ENCODE data around the gene DLAT.

DLAT gene

DNA sequence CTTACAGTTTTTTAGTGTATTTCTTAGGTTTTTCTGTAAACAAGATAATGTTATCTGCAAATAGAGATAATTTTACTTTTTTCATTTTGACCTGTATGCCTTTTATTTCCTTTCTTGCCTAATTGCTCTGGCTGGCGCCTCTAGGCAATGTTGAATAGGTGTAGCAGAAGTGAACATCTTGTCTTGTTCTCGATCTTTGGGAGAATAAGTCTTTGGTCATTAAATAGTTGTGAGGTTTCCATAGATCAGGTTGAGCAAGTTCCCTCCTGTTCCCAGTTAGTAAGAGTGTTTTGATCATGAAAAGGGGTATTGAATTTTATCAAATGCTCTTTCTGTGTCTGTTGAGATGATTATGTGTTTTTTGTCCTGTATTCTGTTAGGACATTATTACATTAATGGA is 24.6 kb downstream of the DLAT start:
- H3K4me3 ChIP-seq (ENCODE audit: low read depth, low read length) = no peak overlapping the region
- DNase-seq (ENCODE audit: low read depth) = no peak
- TF ChIP-seq, protein P1, sequence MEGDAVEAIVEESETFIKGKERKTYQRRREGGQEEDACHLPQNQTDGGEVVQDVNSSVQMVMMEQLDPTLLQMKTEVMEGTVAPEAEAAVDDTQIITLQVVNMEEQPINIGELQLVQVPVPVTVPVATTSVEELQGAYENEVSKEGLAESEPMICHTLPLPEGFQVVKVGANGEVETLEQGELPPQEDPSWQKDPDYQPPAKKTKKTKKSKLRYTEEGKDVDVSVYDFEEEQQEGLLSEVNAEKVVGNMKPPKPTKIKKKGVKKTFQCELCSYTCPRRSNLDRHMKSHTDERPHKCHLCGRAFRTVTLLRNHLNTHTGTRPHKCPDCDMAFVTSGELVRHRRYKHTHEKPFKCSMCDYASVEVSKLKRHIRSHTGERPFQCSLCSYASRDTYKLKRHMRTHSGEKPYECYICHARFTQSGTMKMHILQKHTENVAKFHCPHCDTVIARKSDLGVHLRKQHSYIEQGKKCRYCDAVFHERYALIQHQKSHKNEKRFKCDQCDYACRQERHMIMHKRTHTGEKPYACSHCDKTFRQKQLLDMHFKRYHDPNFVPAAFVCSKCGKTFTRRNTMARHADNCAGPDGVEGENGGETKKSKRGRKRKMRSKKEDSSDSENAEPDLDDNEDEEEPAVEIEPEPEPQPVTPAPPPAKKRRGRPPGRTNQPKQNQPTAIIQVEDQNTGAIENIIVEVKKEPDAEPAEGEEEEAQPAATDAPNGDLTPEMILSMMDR (conservative IDR thresholded peaks at IDR 0.05; ENCODE audit: low read depth, low read length) = no peak

DNA sequence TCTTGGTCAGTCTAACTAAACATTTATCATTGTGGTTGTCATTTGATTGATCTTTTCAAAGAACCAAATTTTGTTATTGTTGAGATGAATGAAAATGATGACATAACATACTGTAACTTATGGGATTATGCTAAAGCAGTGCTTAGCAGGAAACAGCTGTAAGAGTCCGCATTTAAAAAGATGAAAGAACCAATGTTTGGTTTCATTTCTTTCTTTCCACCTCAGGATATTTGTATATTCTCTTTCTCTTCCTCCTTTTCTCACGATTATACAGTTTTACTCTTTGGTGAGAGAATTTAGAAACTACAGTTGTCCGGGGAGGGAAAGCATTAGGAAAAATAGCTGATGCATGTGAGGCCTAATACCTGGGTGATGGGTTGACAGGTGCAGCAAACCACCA is 25.5 kb downstream of the DLAT start:
- TF ChIP-seq, protein P1 (conservative IDR thresholded peaks at IDR 0.05; ENCODE audit: low read depth, low read length) = no peak
- no peak for DNase-seq (ENCODE audit: low read depth)
- no peak overlapping the region for H3K4me3 ChIP-seq (ENCODE audit: low read depth, low read length)

DNA sequence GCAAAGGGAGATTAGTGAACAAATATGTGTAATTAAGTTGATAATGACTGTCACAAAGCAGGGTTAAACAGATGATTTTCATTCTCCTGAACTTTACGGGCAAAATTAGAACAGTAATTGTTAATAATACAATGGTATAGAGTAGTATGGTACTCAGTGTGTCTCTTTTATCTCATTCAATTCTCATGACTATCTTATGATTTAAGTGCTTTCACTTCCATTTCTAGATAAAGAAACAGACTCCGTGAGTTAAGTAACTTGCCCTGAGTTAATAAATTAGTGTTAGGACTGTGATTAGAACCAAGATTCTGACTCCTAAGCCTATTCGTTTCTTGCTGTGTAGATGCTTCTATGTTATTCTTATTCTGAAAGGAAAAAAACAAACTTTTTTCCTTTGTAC is 26.6 kb downstream of the DLAT start:
- no peak overlapping the region for H3K4me3 ChIP-seq (ENCODE audit: low read depth, low read length)
- TF ChIP-seq, protein P1 (conservative IDR thresholded peaks at IDR 0.05; ENCODE audit: low read depth, low read length) = no peak
- no peak for DNase-seq (ENCODE audit: low read depth)

DNA sequence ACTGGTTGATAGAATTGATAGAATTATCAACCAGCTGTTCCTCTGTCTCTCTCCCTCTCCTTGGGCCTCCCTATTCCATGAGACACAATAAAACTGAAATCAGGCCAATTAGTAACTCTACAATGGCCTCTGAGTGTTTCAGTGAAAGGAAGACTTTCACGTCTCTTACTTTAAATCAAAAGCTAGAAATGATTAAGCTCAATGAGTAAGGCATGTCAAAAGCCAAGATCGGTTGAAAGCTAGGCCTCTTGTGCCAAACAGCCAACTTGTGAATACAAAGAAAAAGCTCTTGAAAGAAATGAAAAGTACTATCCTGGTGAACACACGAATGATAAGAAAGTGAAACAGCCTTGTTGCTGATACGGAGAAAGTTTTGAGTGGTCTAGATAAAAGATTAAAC is 32.0 kb downstream of the DLAT start:
- TF ChIP-seq, protein P1 (conservative IDR thresholded peaks at IDR 0.05; ENCODE audit: low read depth, low read length) = no peak
- no peak for DNase-seq (ENCODE audit: low read depth)
- no peak overlapping the region for H3K4me3 ChIP-seq (ENCODE audit: low read depth, low read length)

DNA sequence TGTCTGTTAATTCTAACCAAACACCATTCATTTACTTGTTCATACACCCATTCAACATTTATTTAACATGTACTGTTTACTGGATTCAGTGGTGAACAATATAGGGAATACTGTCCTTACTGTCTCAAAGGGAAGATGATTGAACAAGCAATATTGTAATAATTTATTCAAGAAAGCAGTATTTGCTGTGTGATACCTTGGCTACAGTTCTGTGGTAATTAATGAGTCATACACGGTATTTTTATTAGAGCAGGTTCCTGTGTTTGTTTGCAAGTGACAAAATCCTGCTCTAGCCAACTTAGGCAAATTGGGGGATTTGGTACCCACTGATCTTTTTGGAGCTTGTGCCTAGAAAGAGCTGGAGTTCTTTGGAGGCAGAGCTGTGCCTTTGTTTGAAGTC is 32.9 kb downstream of the DLAT start:
- no peak for DNase-seq (ENCODE audit: low read depth)
- H3K4me3 ChIP-seq (ENCODE audit: low read depth, low read length) = no peak overlapping the region
- TF ChIP-seq, protein P1 (conservative IDR thresholded peaks at IDR 0.05; ENCODE audit: low read depth, low read length) = no peak

DNA sequence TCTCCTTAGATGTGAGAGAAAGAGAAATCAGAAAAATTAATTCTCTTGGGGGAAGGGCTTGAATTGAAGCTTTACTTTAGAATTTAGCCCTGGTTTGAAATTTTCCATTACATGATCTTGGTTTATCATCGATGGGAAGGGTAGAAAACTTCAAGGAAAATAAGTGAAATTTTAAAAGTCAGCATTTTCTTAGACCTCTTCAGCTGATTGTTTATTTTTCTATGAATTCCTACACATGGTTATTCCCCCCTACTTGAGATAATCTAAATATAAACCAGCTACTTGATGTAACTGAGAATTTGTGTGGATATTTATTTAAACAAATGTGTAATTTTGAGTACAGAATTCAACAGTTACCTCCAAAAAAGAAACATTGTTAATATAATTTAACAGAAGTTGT is 37.7 kb downstream of the DLAT start:
- TF ChIP-seq, protein P1 (conservative IDR thresholded peaks at IDR 0.05; ENCODE audit: low read depth, low read length) = no peak
- no peak overlapping the region for H3K4me3 ChIP-seq (ENCODE audit: low read depth, low read length)
- peak; percentile 32 for DNase-seq (ENCODE audit: low read depth)

DNA sequence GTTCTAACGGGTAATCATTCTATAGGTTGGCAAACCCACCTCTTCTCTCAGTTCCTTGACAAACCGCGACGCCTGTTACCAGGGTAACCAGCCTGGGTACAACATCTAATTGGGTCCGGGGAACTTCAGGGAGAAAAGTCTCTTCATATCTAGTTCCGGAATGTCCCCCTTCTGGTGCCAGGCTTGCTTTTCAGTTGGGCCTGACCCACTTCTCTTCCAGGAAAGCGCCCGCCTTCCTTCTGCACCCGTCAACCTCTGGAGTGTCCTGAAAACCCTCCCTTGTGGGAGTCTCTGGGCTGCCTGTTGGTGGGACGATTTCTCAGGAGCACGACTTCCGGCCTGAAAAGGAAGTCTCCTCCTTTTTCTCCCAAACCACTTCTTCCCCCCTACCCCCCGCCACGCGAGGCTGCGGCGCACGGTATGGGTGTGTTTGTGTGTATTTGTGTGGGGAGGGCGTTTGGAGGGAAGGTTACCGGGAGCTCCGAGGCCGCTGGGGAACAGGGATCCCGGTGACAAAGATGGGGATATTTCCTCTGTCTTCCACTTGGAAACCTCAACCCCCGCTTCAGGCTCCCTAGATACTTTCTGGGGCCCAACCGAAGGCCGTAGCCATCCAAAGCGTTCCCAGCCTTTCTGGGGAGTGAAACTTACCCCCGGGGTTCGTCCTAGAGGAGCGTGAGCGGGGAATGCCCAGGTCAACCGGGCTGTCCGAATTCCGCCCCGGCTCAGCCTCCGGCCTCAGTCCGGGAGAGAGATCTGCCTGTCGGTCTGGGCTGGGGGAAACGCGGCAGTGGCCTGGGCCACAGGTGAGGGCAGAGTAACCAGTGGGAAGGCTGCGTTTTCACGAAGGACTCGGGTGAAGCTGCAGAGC is 49.0 kb downstream of the DLAT start, which contains the start of the genes NKAPD1 and PIH1D2:
TSS of gene NKAPD1 (plus strand) at position 359 of the 871 bp plus-strand sequence. CDS start 1,276 bp downstream, outside the sequence.
TSS of gene PIH1D2 (minus strand) at position 77 of the 871 bp plus-strand sequence. CDS start 843 bp downstream, outside the sequence.
- peak within 1 kb of the TSS; percentile 92 for H3K4me3 ChIP-seq (ENCODE audit: low read depth, low read length)
- peak; percentile 93 for DNase-seq (ENCODE audit: low read depth)
- TF ChIP-seq, protein P1 (conservative IDR thresholded peaks at IDR 0.05; ENCODE audit: low read depth, low read length) = no peak

All from choroid plexus epithelial cell (primary cell).